OCI-LY7 (cell line): ENCODE results near the gene SCARB2. TPM values are rescaled to one million over a fixed set of nuclear protein-coding genes. Genes with fewer than 3 reads are reported as not detected.

Source experiments
- BruUV-seq: library from RNA; stranded (reverse); fragments of 400-500 nt; replicated peaks from 2 replicates; lab custom pipeline; 2021; lab: Mats Ljungman, UMichigan
- CTCF ChIA-PET: fragments of 300-600 bp; sonication (Branson Sonifier 250); formaldehyde crosslinking; loops from one replicate; lab custom pipeline; 2022; ENCODE audit warnings: antibody characterized with exemption; ENCODE audit not compliant: unreplicated experiment; lab: Charles Lee
- POLR2A ChIA-PET: fragments of 300-600 bp; sonication (Branson Sonifier 250); formaldehyde crosslinking; loops from one replicate; lab custom pipeline; 2022; ENCODE audit warnings: antibody characterized with exemption; lab: Charles Lee
- DNase-seq: peaks from one replicate; pipeline ENCODE4 v3.0.0-alpha.2; 2015; ENCODE audit warnings: low spot score
- H2AFZ ChIP-seq: fragments of 200-600 bp; sonication (generic), shearing (Covaris generic); 2 replicates; pipeline ENCODE4 v1.6.1; 2014; ENCODE audit warnings: mild to moderate bottlenecking, antibody characterized with exemption, low read length, moderate library complexity
- H3K27ac ChIP-seq: fragments of 200-600 bp; sonication (generic); 2 replicates; pipeline ENCODE4 v1.5.1; 2014; ENCODE audit warnings: mixed run types, low read depth, mild to moderate bottlenecking, moderate library complexity, low read length, inconsistent platforms; ENCODE audit not compliant: poor library complexity, severe bottlenecking
- H3K36me3 ChIP-seq: fragments of 200-600 bp; sonication (generic); 2 replicates; pipeline ENCODE4 v1.6.1; 2014; ENCODE audit warnings: mild to moderate bottlenecking, antibody characterized with exemption, low read length, moderate library complexity, mixed read lengths; ENCODE audit not compliant: insufficient read depth
- H3K4me1 ChIP-seq: fragments of 200-600 bp; sonication (generic); 2 replicates; pipeline ENCODE4 v1.5.1; 2014; ENCODE audit warnings: mild to moderate bottlenecking, low read length; ENCODE audit not compliant: insufficient read depth, poor library complexity, severe bottlenecking
- H3K4me2 ChIP-seq: fragments of 200-600 bp; sonication (generic); 2 replicates; pipeline ENCODE4 v1.6.1; 2014; ENCODE audit warnings: mild to moderate bottlenecking, low read length
- H3K4me3 ChIP-seq: fragments of 200-600 bp; sonication (generic); 2 replicates; pipeline ENCODE4 v1.5.1; 2014; ENCODE audit warnings: mild to moderate bottlenecking, low read depth, low read length; ENCODE audit not compliant: poor library complexity, severe bottlenecking
- H3K79me2 ChIP-seq: fragments of 200-600 bp; sonication (generic); 2 replicates; pipeline ENCODE4 v1.6.1; 2016; ENCODE audit warnings: low read depth, mild to moderate bottlenecking, low read length, moderate library complexity, mixed read lengths; ENCODE audit not compliant: insufficient read depth
- H3K9me2 ChIP-seq: fragments of 200-600 bp; sonication (generic); 2 replicates; pipeline ENCODE4 v1.6.1; 2016; ENCODE audit warnings: mild to moderate bottlenecking, low read length, mixed read lengths; ENCODE audit not compliant: insufficient read depth
- H3K9me3 ChIP-seq: fragments of 200-600 bp; sonication (generic); 2 replicates; pipeline ENCODE4 v1.6.1; 2014; ENCODE audit warnings: mild to moderate bottlenecking, mixed run types, low read length, mixed read lengths
- H4K20me1 ChIP-seq: fragments of 200-600 bp; sonication (generic); 2 replicates; pipeline ENCODE4 v1.6.1; 2014; ENCODE audit warnings: mild to moderate bottlenecking, antibody characterized with exemption, low read length, moderate library complexity, mixed read lengths; ENCODE audit not compliant: insufficient read depth
- EZH2phosphoT487 ChIP-seq: fragments of 200-600 bp; sonication (generic); IDR thresholded peaks from 2 replicates; pipeline ENCODE4 v1.6.1; 2018; ENCODE audit warnings: low read depth, borderline replicate concordance, mild to moderate bottlenecking, mixed run types, antibody characterized with exemption, low read length, moderate library complexity, mixed read lengths
- intact Hi-C: fragments of 100-400 bp; cut with micrococcal nuclease; formaldehyde crosslinking; loops from one replicate; pipeline ENCODE4 v1.10.0; 2022; ENCODE audit not compliant: unreplicated experiment
- total RNA-seq, 2 experiments: library from RNA; depleted of rRNA in 1 of 2; stranded (reverse); fragments of >200 nt in 1 of 2; shearing (Covaris generic) in 1 of 2; gene quantifications; 2 replicates each; pipeline ENCODE4 v1.2.3, GENCODE V29; 2014 to 2022
- TF ChIP-seq, protein P1 (sequence below): fragments of 200-600 bp; sonication (generic); conservative IDR thresholded peaks from 2 replicates; pipeline ENCODE4 v1.5.1; 2014; ENCODE audit warnings: mild to moderate bottlenecking, antibody characterized with exemption, low read length, moderate library complexity, mixed read lengths

Gene SCARB2
- total RNA-seq, 2 experiments from 2014 or later, result 1.1 TPM; not detected in 1

- DNase-seq, result no peak
Measured at GRCh38 chr4:76160355-76160754, 53.3 kb downstream of the SCARB2 start.

GRCh38 chr4:76156635-76157034 lies 57.0 kb downstream of the SCARB2 start:
- no peak for DNase-seq
- CTCF ChIA-PET, result no interaction called here
- Histone ChIP-seq H2AFZ (no peak overlapping the region), H3K79me2 (no peaks in the 10 kb centered on the region), H3K36me3 (no peaks in the 10 kb centered on the region), H3K9me3 (0 out of 2 replicates have a peak, but pooled peaks cover 4% of the 10 kb centered on the region), H3K9me2 (0 out of 2 replicates have a peak, but pooled peaks cover 4% of the 10 kb centered on the region), H3K4me2 (no peak overlapping the region), H4K20me1 (no peaks in the 10 kb centered on the region), H3K27ac (no peak overlapping the region), H3K4me3 (no peak overlapping the region), H3K4me1 (no peaks in the 10 kb centered on the region)
- POLR2A ChIA-PET, result interaction anchor here (1.2 kb wide), 1 partner anchor 10 kb away, joined by 3 read pairs; no protein-coding TSS in a partner anchor
- intact Hi-C loops, result no loop called here
- BruUV-seq, result no TSS peak
- TF ChIP-seq EZH2phosphoT487, result no peak
- TF ChIP-seq, protein P1, sequence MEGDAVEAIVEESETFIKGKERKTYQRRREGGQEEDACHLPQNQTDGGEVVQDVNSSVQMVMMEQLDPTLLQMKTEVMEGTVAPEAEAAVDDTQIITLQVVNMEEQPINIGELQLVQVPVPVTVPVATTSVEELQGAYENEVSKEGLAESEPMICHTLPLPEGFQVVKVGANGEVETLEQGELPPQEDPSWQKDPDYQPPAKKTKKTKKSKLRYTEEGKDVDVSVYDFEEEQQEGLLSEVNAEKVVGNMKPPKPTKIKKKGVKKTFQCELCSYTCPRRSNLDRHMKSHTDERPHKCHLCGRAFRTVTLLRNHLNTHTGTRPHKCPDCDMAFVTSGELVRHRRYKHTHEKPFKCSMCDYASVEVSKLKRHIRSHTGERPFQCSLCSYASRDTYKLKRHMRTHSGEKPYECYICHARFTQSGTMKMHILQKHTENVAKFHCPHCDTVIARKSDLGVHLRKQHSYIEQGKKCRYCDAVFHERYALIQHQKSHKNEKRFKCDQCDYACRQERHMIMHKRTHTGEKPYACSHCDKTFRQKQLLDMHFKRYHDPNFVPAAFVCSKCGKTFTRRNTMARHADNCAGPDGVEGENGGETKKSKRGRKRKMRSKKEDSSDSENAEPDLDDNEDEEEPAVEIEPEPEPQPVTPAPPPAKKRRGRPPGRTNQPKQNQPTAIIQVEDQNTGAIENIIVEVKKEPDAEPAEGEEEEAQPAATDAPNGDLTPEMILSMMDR, result no peak

More at GRCh38 chr4:76160355-76160754, 53.3 kb downstream of the SCARB2 start:
- no peak overlapping the region for H3K27ac ChIP-seq
- H3K36me3 ChIP-seq, result no peaks in the 10 kb centered on the region
- no peak for TF ChIP-seq EZH2phosphoT487
- TF ChIP-seq, protein P1, result no peak
- no peaks in the 10 kb centered on the region for H3K4me1 ChIP-seq
- H3K9me3 ChIP-seq, result no peaks in the 10 kb centered on the region
- POLR2A ChIA-PET, result interaction anchor here (0.8 to 1.3 kb wide), 2 partner anchors 25 to 225 kb away, joined by 3 read pairs; no protein-coding TSS in a partner anchor
- no peak overlapping the region for H2AFZ ChIP-seq
- no peaks in the 10 kb centered on the region for H4K20me1 ChIP-seq
- CTCF ChIA-PET, result no interaction called here
- 0 out of 2 replicates have a peak, but pooled peaks cover 4% of the 10 kb centered on the region for H3K9me2 ChIP-seq
- no TSS peak for BruUV-seq
- H3K4me2 ChIP-seq, result no peak overlapping the region
- H3K79me2 ChIP-seq, result no peaks in the 10 kb centered on the region
- intact Hi-C loops, result no loop called here
- H3K4me3 ChIP-seq, result no peak overlapping the region

DNA sequence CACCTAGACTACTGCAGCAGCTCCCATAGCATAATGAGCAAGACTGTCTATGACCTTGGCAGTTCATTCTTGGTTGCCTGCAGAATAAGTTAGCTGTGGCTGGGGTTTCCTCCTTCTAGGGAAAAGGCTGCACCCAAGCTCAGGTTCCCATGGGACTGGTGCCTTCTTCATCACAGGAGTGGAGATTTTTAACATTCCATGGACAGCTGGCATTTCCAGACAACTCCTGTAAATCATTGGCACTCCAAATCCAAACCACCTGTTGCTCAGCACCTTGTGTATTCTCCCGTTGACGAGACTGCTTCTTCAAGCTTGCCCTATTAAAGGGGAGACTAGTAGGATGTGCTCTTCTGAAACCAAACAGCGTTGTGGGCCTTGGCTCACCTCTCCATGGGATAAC lies 57.6 kb downstream of the SCARB2 start:
- Histone ChIP-seq H3K36me3 (no peaks in the 10 kb centered on the region), H3K27ac (no peak overlapping the region), H3K9me2 (0 out of 2 replicates have a peak, but pooled peaks cover 4% of the 10 kb centered on the region), H3K9me3 (0 out of 2 replicates have a peak, but pooled peaks cover 4% of the 10 kb centered on the region), H3K4me3 (no peak overlapping the region), H3K4me2 (no peak overlapping the region), H4K20me1 (no peaks in the 10 kb centered on the region), H3K4me1 (no peaks in the 10 kb centered on the region), H2AFZ (no peak overlapping the region), H3K79me2 (no peaks in the 10 kb centered on the region)
- TF ChIP-seq, protein P1, result no peak
- no peak for TF ChIP-seq EZH2phosphoT487
- DNase-seq, result no peak
- no TSS peak for BruUV-seq
- CTCF ChIA-PET, result no interaction called here
- intact Hi-C loops, result no loop called here
- POLR2A ChIA-PET, result interaction anchor here (0.6 to 1.2 kb wide), 3 partner anchors 10 to 1587 kb away, joined by 3 to 4 read pairs (median 4); no protein-coding TSS in a partner anchor
